ENCODE results near the gene NCAM1.

Gene NCAM1

DNA sequence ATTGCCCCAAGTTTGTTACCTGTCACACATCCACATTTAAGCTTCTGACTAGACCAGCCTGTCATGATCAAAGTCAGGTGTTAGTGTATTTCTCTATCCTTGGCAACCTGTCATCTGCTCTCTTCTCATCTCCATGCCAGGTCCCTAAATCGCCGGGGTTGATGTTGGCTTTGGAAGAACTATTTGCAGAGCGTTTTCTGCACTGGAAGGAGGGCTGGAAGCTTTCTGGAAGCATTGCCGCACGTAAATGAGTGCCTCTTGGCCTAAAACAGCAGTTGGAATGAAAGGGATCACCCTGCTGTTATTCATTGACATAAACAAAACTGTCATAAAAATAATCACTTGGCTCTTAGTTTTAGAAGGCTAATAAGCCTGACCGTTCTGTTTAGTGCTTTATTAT, 354.6 kb downstream of the NCAM1 start:
- DNase-seq = no peak

DNA sequence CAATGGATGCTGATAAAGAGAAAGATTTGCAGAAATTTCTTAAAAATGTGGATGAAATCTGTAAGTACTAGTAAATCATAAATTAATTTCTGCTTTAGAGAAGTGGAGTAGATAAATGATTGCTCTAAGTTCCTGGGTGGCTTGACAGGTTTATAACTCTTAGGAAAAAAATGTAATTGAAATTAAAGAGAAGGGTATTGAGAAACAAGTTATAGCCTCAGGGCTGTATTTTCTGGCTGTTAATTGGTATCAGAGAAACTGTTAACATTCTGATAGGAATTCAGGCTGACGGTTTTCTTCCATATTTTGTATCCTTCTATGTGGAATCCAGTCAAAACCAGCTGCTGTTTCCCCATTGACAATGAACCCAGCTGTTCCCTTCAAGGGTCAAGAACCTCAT, 355.0 kb downstream of the NCAM1 start:
- no peak for DNase-seq

DNA sequence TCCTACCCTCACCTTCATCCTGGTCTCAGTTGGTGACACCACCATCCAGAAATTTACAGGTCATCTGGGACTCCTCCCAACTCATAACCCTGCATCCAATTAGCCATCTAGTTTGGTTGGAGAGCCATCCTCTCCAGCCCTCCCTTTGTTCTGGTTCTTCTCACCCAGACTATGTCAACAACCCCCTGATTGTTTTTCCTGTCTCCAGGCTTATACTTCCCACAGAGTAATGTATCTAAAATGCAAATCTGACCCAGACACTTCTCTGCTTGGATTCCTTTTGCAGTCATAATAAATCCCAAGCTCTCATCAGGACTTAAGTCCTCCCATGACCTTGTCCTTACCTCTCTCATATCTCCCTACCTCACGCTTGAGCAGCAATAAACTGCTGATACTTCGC, 356.1 kb downstream of the NCAM1 start:
- no peak for DNase-seq

DNA sequence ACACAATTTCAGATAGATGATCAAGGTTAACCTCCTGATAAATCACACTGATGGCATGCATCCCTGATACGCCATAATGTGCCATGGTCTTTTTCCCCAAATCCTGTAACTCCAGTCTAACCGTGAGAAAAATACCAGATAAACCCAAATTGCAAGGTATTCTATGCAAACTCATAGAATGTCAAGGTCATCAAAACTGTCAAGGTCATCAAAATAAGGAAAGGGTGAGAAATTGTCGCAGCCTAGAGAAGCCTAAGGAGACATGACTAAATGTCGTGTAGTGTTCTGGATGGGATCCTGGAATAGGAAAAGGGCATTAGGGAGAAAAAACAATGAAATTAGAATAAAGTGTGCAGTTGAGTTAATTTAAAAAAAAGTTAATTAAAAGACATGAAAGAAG, 357.9 kb downstream of the NCAM1 start:
- no peak for DNase-seq

DNA sequence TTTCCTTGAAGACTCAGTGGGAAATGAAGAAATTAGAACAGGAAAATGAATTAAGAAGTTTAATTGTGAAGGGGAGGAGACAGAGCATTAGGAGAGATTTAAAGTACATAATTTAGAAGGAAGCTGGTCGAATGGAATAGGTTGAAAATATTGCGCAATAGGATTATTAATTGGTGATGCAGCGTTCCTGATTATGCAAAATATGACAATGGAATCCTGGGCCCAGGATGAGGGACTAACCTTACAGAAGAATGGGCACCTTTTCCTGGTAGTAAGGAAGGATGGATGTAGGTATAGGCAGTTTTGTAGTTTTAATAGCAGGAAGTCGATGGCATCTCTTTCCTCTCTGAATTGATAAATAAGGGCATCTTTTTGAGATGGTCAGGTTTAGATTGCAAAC, 360.9 kb downstream of the NCAM1 start:
- no peak for DNase-seq

DNA sequence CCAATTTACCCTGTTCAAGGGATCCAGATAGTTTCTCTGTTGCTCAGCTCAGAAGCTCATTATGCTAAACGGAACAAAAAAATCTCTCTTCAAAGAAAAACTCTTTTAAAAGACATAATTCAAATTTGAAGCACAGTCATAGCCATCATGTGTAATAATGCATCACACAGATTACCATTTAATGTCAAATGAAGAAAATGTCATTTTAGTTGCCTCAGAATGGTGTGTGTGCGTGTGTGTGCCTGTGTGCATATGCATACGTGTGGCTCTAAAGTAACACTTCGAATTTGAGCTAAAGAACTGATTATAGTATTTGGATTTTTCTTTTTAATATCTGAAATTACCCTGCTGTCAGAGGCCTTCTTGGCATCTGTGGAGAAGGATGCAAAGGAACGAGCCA, 363.0 kb downstream of the NCAM1 start:
- no peak for DNase-seq

Data from fibroblast of skin of back (primary cell).